Tibial nerve (tissue), 4 donors: ENCODE results near the gene IPO9. TPM values are rescaled to one million over a fixed set of nuclear protein-coding genes. Genes with fewer than 3 reads are reported as not detected.

Source experiments
- DNase-seq, 2 donors: peaks; one replicate each; pipeline ENCODE4 v3.0.0-alpha.2; 2019; ENCODE audit warnings: low spot score in 2 of 2
- H3K27ac ChIP-seq, 4 donors: fragments of 200-600 bp; sonication (generic) in 3 of 4; one replicate each; pipeline ENCODE4 v1.5.1; 2017 to 2019; ENCODE audit warnings: mild to moderate bottlenecking in 1 of 4
- H3K27me3 ChIP-seq, 2 donors: fragments of 200-600 bp; sonication (generic) in 1 of 2; one replicate each; pipeline versions ENCODE4 v1.5.1 to v1.6.0; 2017 to 2019
- H3K36me3 ChIP-seq, 3 donors: fragments of 200-600 bp; sonication (generic); one replicate each; pipeline ENCODE4 v1.5.1; 2018 to 2019
- H3K4me1 ChIP-seq, 4 donors: fragments of 200-600 bp; sonication (generic) in 3 of 4; one replicate each; pipeline ENCODE4 v1.5.1; 2017 to 2019
- H3K4me3 ChIP-seq, 4 donors: fragments of 200-600 bp; sonication (generic) in 3 of 4; one replicate each; pipeline ENCODE4 v1.5.1; 2017 to 2019; ENCODE audit warnings: mild to moderate bottlenecking in 1 of 4, moderate library complexity in 1 of 4
- H3K9me3 ChIP-seq, 4 donors: fragments of 200-600 bp; sonication (generic) in 3 of 4; one replicate each; pipeline ENCODE4 v1.5.1; 2017 to 2019
- CTCF ChIP-seq, 5 experiments: fragments of 200-600 bp in 3 of 5; fragments of 450-650 bp in 2 of 5; sonication (generic) in 3 of 5; IDR thresholded peaks; one replicate each; pipeline ENCODE4 v1.5.1; 2016 to 2019; ENCODE audit warnings: antibody characterized with exemption in 5 of 5, mild to moderate bottlenecking in 3 of 5, moderate library complexity in 2 of 5
- EP300 ChIP-seq, 2 donors: sonication (generic); formaldehyde crosslinking; IDR thresholded peaks; one replicate each; pipeline ENCODE4 v1.6.1; 2017; ENCODE audit warnings: antibody characterized with exemption in 2 of 2, mild to moderate bottlenecking in 1 of 2
- POLR2A ChIP-seq, 2 donors: fragments of 450-650 bp; IDR thresholded peaks; one replicate each; pipeline ENCODE4 v1.6.1; 2017; ENCODE audit warnings: antibody characterized with exemption in 2 of 2, mild to moderate bottlenecking in 2 of 2, moderate library complexity in 2 of 2
- WGBS, 2 donors: methylation state at CpG; one replicate each; pipeline ENCODE4 v1.1.5; 2018; 5-methylcytosine and 5-hydroxymethylcytosine counted together
- total RNA-seq, 4 donors: library from RNA; depleted of rRNA; stranded (reverse); fragments of >200 nt; gene quantifications; one replicate each; pipeline ENCODE4 v1.1.0, GENCODE V29; 2016

The IPO9 gene
- total RNA-seq, 4 donors from 2014 or later: 13.3 to 22.1 (median 15.3) TPM

- no peak overlapping the region for H3K27ac ChIP-seq
- H3K4me1 ChIP-seq: peaks cover 0 to 59% (median 17%) of the 10 kb centered on the region in 4 donors
Measured at GRCh38 chr1:201883266-201883665, 54.3 kb downstream of the IPO9 start.

GRCh38 chr1:201883786-201884185 is 54.8 kb downstream of the IPO9 start:
- no peak overlapping the region for H3K27ac ChIP-seq

More at GRCh38 chr1:201883266-201883665, 54.3 kb downstream of the IPO9 start:
- DNase-seq: no peak
- 77 to 87% methylated on average over 3 of the region's 3 CpGs for WGBS, 2 donors
- H3K27me3 ChIP-seq: no peaks in the 10 kb centered on the region
- H3K36me3 ChIP-seq: no peaks in the 10 kb centered on the region
- H3K4me3 ChIP-seq: no peak overlapping the region
- H3K9me3 ChIP-seq: no peaks in the 10 kb centered on the region
- no peak for TF ChIP-seq CTCF (IDR thresholded peaks at IDR 0.05)
- no peak for TF ChIP-seq EP300 (IDR thresholded peaks at IDR 0.05)
- TF ChIP-seq POLR2A (IDR thresholded peaks at IDR 0.05): no peak

GRCh38 chr1:201884425-201884824 is 55.5 kb downstream of the IPO9 start:
- Histone ChIP-seq H3K4me3 (no peak overlapping the region), H3K9me3 (no peaks in the 10 kb centered on the region), H3K36me3 (no peaks in the 10 kb centered on the region), H3K4me1 (peaks cover 0 to 60% (median 17%) of the 10 kb centered on the region in 4 donors), H3K27ac (peak overlapping the region in 2 of 4 donors; percentile 9 to 54), H3K27me3 (no peaks in the 10 kb centered on the region)
- no peak for TF ChIP-seq POLR2A (IDR thresholded peaks at IDR 0.05)
- no peak for DNase-seq
- 29 to 70% methylated on average over 1 of the region's 1 CpG for WGBS, 2 donors

More at GRCh38 chr1:201883786-201884185, 54.8 kb downstream of the IPO9 start:
- DNase-seq: no peak
- WGBS, 2 donors: 23 to 30% methylated on average over 7 of the region's 7 CpGs
- Histone ChIP-seq H3K36me3 (no peaks in the 10 kb centered on the region), H3K4me3 (no peak overlapping the region), H3K9me3 (no peaks in the 10 kb centered on the region), H3K4me1 (peaks cover 0 to 56% (median 17%) of the 10 kb centered on the region in 4 donors), H3K27me3 (no peaks in the 10 kb centered on the region)
- TF ChIP-seq CTCF (IDR thresholded peaks at IDR 0.05): no peak
- TF ChIP-seq POLR2A (IDR thresholded peaks at IDR 0.05): no peak
- peak in 1 of 2 donors; percentile 31 for TF ChIP-seq EP300 (IDR thresholded peaks at IDR 0.05)

GRCh38 chr1:201885531-201886075 is 56.6 kb downstream of the IPO9 start:
- Histone ChIP-seq H3K4me1 (peaks cover 0 to 72% (median 22%) of the 10 kb centered on the region in 4 donors), H3K27ac (peak overlapping the region in 2 of 4 donors; percentile 19 to 54), H3K27me3 (no peaks in the 10 kb centered on the region), H3K4me3 (no peak overlapping the region), H3K9me3 (no peaks in the 10 kb centered on the region), H3K36me3 (no peaks in the 10 kb centered on the region)
- TF ChIP-seq EP300 (IDR thresholded peaks at IDR 0.05): no peak
- TF ChIP-seq POLR2A (IDR thresholded peaks at IDR 0.05): no peak
- TF ChIP-seq CTCF (IDR thresholded peaks at IDR 0.05): no peak
- no peak for DNase-seq
- 82 to 87% methylated on average over 6 of the region's 6 CpGs for WGBS, 2 donors

- no peak for DNase-seq
- Histone ChIP-seq H3K9me3 (no peaks in the 10 kb centered on the region), H3K36me3 (peaks cover 0 to 5% (median 0%) of the 10 kb centered on the region in 3 donors), H3K27ac (peak overlapping the region in 1 of 4 donors; percentile 54), H3K4me1 (peaks cover 0 to 79% (median 22%) of the 10 kb centered on the region in 4 donors), H3K27me3 (no peaks in the 10 kb centered on the region), H3K4me3 (no peak overlapping the region)
- no peak for TF ChIP-seq POLR2A (IDR thresholded peaks at IDR 0.05)
- no peak for TF ChIP-seq CTCF (IDR thresholded peaks at IDR 0.05)
- TF ChIP-seq EP300 (IDR thresholded peaks at IDR 0.05): no peak
- 91 to 92% methylated on average over 9 of the region's 9 CpGs for WGBS, 2 donors
Measured at GRCh38 chr1:201886103-201886885, 57.3 kb downstream of the IPO9 start.
